ENCODE results near the gene PPP1R3G. TPM values are rescaled to one million over a fixed set of nuclear protein-coding genes. Genes with fewer than 3 reads are reported as not detected.
A peak's percentile ranks its signal among the peaks of the same experiment; 100 is the strongest.

The PPP1R3G gene
- total and polyA plus RNA-seq, 2 of the 13 experiments (the other 11 are each of a cell fraction or from before 2014, with no cell fraction given): 1.2 to 1.3 TPM

DNA sequence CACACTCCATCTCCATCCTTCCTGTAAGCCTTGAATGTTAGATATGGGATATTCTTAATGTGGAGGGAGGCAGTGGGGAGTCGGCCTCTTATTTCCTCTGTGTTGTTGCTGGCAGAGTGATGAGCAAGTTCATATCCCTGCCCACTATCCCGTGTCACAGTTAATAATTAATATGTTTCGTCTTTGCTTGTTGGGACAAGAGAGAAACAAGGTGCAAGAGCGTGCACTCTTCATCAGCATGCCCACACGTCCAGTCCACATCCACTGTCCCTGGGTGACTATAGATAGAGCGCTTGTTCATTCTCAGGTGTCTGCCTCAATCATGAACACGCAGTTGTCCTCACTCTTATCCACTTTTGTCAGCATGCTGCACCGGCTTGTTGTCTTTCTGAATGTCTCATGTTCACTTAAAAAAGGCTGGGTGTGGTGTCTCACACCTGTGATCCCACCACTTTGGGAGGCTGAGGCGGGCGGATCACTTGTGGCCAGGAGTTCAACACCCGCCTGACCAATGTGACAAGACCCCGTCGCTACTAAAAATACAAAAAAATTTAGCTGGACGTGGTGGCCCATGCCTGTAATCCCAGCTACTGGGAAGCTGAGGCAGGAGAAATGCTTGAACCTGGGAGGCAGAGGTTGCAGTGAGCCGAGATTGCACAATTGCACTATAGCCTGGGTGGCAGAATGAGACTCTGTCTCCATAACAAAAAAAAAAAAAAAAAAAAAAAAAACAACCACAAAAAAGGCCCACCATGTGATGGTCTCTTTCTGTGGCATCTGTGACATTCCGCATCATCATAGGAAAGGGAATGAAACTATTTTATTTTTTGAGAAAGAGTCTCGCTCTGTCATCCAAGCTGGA lies 34.2 kb downstream of the PPP1R3G start (continued):
- TF ChIP-seq, protein P1, sequence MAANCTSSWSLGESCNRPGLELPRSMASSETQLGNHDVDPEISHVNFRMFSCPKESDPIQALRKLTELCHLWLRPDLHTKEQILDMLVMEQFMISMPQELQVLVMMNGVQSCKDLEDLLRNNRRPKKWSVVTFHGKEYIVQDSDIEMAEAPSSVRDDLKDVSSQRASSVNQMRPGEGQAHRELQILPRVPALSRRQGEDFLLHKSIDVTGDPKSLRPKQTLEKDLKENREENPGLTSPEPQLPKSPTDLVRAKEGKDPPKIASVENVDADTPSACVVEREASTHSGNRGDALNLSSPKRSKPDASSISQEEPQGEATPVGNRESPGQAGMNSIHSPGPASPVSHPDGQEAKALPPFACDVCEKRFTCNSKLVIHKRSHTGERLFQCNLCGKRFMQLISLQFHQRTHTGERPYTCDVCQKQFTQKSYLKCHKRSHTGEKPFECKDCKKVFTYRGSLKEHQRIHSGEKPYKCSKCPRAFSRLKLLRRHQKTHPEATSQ (CRISPR knock-in tag; IDR thresholded peaks at IDR 0.05; ENCODE audit: borderline replicate concordance): no peak
- TF ChIP-seq KDM1A (CRISPR knock-in tag; IDR thresholded peaks at IDR 0.05): no peak
- TF ChIP-seq, protein P2, sequence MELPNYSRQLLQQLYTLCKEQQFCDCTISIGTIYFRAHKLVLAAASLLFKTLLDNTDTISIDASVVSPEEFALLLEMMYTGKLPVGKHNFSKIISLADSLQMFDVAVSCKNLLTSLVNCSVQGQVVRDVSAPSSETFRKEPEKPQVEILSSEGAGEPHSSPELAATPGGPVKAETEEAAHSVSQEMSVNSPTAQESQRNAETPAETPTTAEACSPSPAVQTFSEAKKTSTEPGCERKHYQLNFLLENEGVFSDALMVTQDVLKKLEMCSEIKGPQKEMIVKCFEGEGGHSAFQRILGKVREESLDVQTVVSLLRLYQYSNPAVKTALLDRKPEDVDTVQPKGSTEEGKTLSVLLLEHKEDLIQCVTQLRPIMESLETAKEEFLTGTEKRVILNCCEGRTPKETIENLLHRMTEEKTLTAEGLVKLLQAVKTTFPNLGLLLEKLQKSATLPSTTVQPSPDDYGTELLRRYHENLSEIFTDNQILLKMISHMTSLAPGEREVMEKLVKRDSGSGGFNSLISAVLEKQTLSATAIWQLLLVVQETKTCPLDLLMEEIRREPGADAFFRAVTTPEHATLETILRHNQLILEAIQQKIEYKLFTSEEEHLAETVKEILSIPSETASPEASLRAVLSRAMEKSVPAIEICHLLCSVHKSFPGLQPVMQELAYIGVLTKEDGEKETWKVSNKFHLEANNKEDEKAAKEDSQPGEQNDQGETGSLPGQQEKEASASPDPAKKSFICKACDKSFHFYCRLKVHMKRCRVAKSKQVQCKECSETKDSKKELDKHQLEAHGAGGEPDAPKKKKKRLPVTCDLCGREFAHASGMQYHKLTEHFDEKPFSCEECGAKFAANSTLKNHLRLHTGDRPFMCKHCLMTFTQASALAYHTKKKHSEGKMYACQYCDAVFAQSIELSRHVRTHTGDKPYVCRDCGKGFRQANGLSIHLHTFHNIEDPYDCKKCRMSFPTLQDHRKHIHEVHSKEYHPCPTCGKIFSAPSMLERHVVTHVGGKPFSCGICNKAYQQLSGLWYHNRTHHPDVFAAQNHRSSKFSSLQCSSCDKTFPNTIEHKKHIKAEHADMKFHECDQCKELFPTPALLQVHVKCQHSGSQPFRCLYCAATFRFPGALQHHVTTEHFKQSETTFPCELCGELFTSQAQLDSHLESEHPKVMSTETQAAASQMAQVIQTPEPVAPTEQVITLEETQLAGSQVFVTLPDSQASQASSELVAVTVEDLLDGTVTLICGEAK (IDR thresholded peaks at IDR 0.05): no peak
- TF ChIP-seq, protein P2 (CRISPR knock-in tag; IDR thresholded peaks at IDR 0.05): no peak
- no peak for TF ChIP-seq ZNF362 (CRISPR knock-in tag; IDR thresholded peaks at IDR 0.05; ENCODE audit: borderline replicate concordance)
- no peak for TF ChIP-seq RBFOX2 (IDR thresholded peaks at IDR 0.05; ENCODE audit: low read depth, low read length)
- peak; percentile 26; the same call in 1 of the 2 replicates for TF ChIP-seq HOXA3 (CRISPR knock-in tag; IDR thresholded peaks at IDR 0.05)
- TF ChIP-seq NR2C2 (CRISPR knock-in tag; IDR thresholded peaks at IDR 0.05; ENCODE audit: borderline replicate concordance): peak; percentile 25; the same call in 1 of the 2 replicates
- TF ChIP-seq ZNF772 (CRISPR knock-in tag; IDR thresholded peaks at IDR 0.05): no peak
- TF ChIP-seq FIP1L1 (IDR thresholded peaks at IDR 0.05; ENCODE audit: borderline replicate concordance, insufficient read depth, low read depth, low read length): no peak
- TF ChIP-seq MAFK (conservative IDR thresholded peaks at IDR 0.05 in 1 of 2, IDR thresholded peaks at IDR 0.05 in 1 of 2; ENCODE audit: low read length in 2 of 2): no peak
- TF ChIP-seq ZNF562 (CRISPR knock-in tag; IDR thresholded peaks at IDR 0.05; ENCODE audit: borderline replicate concordance): no peak
- 0 out of 2 replicates have a peak, but pooled peaks have one; percentile 40 for TF ChIP-seq ZBTB43 (CRISPR knock-in tag; conservative IDR thresholded peaks at IDR 0.05)
- TF ChIP-seq ZFP37 (CRISPR knock-in tag; IDR thresholded peaks at IDR 0.05; ENCODE audit: borderline replicate concordance): no peak
- no peak for TF ChIP-seq NR2F2 (IDR thresholded peaks at IDR 0.05; ENCODE audit: borderline replicate concordance, low read depth)
